ENCODE measurements around the gene RBBP8NL. TPM values are rescaled to one million over a fixed set of nuclear protein-coding genes. Genes with fewer than 3 reads are reported as not detected.

RBBP8NL gene
- total and polyA plus RNA-seq, 9 of the 15 experiments (the other 6 are each of a cell fraction or from before 2014, with no cell fraction given) = not detected

DNA sequence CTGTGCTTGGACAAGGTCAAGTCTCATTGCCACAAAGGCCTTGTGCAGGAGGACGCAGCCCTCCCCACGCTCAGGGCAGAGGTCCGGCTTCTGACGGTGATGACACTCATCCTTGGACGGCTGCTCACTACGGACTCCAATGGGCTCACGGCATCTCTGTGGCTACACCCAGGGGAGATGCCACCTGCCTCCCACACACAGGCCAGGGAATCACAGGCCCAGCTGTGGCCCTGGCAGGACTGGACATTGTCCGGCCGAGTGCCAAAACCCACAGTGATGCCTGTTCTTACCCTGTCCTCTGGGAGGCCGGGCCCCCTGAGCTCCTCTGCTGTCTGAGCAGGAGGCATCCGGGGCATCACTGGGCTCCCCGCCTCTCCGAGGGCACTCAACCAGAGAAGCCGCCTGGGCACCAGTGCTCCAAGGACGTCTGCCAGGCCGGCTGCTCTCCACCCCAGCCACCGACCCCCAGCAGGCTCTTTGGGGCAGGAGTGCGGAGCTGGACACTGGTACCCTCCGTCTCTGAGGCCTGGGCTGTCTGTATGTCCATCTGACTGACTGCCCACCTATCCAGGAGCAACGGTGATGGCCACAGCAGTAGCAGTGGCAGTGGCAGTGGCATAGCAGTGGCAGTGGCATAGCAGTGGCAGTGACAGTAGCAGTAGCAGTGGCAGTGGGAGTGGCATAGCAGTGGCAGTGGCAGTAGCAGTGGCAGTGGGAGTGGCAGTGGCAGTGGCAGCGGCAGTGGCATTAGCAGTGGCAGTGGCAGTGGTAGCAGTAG, 1.9 kb downstream of the RBBP8NL start (continued):
- TF ChIP-seq, protein P1, sequence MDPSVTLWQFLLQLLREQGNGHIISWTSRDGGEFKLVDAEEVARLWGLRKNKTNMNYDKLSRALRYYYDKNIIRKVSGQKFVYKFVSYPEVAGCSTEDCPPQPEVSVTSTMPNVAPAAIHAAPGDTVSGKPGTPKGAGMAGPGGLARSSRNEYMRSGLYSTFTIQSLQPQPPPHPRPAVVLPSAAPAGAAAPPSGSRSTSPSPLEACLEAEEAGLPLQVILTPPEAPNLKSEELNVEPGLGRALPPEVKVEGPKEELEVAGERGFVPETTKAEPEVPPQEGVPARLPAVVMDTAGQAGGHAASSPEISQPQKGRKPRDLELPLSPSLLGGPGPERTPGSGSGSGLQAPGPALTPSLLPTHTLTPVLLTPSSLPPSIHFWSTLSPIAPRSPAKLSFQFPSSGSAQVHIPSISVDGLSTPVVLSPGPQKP (CRISPR knock-in tag; IDR thresholded peaks at IDR 0.05) = no peak
- TF ChIP-seq ZNF212 (CRISPR knock-in tag; IDR thresholded peaks at IDR 0.05) = no peak
- no peak for TF ChIP-seq PML (IDR thresholded peaks at IDR 0.05; ENCODE audit: low read length)
- no peak for TF ChIP-seq SMC3 (conservative IDR thresholded peaks at IDR 0.05; ENCODE audit: insufficient read depth, low read depth, low read length)

DNA sequence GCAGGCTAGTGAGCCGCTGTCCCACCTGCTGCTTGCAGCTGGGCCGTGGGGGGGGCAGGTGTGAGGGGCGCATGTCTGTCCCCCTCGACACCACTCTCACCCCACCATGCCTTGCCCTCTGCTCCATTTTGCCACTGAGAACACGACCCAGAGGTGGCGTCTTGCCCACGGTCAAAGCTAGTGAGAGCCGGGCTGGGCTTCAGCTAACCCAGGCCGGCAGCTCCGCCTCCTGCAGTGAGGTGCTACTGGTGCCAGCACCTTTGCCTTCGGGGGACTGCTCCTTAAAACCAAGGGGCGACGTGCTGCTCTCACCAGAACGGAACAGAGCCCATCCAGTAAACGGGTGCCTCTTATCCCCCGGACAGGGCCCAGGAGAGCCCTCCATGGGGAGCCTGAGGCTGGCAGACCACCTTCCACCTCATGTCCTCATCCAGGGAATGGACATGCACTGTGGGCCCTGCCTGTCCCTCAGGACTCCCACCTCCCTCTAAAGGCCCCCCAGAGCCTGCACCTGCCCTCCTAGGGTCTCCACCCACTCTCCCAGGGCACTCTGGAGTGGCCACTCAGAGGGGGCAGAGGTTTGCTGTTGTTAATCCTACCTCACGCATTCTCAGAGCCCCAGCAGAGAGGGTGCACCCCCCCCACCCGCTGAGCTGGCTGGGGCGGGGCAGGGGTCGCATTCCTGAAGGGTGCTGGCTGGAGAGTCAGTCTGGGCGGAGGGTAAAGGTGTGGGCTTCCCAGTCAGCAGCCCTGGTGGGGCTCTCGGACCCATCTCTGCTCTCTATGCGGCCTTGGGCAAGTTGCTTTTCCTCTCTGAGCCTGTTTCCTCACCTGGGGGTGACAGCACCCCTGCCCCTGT, 2.9 kb downstream of the RBBP8NL start:
- H3K9me1 ChIP-seq (ENCODE audit: control insufficient read depth, insufficient read depth, low read length) = no peaks in the 10 kb centered on the region
- H3K4me2 ChIP-seq (ENCODE audit: insufficient read depth, low read length) = no peak overlapping the region
- FAIRE-seq (no peak), ATAC-seq (no peak), DNase-seq (ENCODE audit: extremely low read depth in 1 of 4, low spot score in 3 of 4) (no peak)
- intact Hi-C loops (cut with micrococcal nuclease) = no loop called here
- H3K9me3 ChIP-seq (replicated peaks; ENCODE audit: control insufficient read depth, insufficient read depth, low read depth, low read length) = no peaks in the 10 kb centered on the region
- H4K20me1 ChIP-seq (replicated peaks; ENCODE audit: control insufficient read depth, insufficient read depth, low read length) = 0 out of 2 replicates have a peak, but pooled peaks cover 6% of the 10 kb centered on the region
- no peak overlapping the region for H3K4me3 ChIP-seq
- TF ChIP-seq, protein P2, sequence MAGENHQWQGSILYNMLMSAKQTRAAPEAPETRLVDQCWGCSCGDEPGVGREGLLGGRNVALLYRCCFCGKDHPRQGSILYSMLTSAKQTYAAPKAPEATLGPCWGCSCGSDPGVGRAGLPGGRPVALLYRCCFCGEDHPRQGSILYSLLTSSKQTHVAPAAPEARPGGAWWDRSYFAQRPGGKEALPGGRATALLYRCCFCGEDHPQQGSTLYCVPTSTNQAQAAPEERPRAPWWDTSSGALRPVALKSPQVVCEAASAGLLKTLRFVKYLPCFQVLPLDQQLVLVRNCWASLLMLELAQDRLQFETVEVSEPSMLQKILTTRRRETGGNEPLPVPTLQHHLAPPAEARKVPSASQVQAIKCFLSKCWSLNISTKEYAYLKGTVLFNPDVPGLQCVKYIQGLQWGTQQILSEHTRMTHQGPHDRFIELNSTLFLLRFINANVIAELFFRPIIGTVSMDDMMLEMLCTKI (IDR thresholded peaks at IDR 0.05; ENCODE audit: partially characterized antibody) = no peak
- TF ChIP-seq CBX2 (IDR thresholded peaks at IDR 0.05; ENCODE audit: insufficient read depth, low read length, poor library complexity, severe bottlenecking) (no peak), NFIX (CRISPR knock-in tag; IDR thresholded peaks at IDR 0.05; ENCODE audit: low read depth) (no peak), ZNF143 (CRISPR knock-in tag; IDR thresholded peaks at IDR 0.05) (no peak), ZNF263 (CRISPR knock-in tag; IDR thresholded peaks at IDR 0.05; ENCODE audit: borderline replicate concordance) (no peak)
- TF ChIP-seq, protein P3, sequence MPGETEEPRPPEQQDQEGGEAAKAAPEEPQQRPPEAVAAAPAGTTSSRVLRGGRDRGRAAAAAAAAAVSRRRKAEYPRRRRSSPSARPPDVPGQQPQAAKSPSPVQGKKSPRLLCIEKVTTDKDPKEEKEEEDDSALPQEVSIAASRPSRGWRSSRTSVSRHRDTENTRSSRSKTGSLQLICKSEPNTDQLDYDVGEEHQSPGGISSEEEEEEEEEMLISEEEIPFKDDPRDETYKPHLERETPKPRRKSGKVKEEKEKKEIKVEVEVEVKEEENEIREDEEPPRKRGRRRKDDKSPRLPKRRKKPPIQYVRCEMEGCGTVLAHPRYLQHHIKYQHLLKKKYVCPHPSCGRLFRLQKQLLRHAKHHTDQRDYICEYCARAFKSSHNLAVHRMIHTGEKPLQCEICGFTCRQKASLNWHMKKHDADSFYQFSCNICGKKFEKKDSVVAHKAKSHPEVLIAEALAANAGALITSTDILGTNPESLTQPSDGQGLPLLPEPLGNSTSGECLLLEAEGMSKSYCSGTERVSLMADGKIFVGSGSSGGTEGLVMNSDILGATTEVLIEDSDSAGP (CRISPR knock-in tag; IDR thresholded peaks at IDR 0.05) = no peak
- H3K9ac ChIP-seq (ENCODE audit: insufficient read depth in 1 of 2, low read depth in 2 of 2, low read length in 2 of 2) = no peak overlapping the region
- H3K36me3 ChIP-seq (ENCODE audit: control insufficient read depth, insufficient read depth, low read length) = no peaks in the 10 kb centered on the region
- CTCF ChIA-PET (ENCODE audit: low intra/inter-chr PET ratio) = no interaction called here
- POLR2A ChIA-PET = no interaction called here
- in situ Hi-C loops (cut with MboI) = no loop called here
- H3K27me3 ChIP-seq (ENCODE audit: control insufficient read depth in 2 of 2, insufficient read depth in 2 of 2, low read length in 2 of 2) = peaks cover 5 to 54% of the 10 kb centered on the region in 2 experiments; a peak in 3 of 5 replicates
- no peak overlapping the region for H2AFZ ChIP-seq (ENCODE audit: low read depth, low read length)
- BruUV-seq (replicated peaks) = no TSS peak
- H3K4me1 ChIP-seq (replicated peaks in 1 of 2; ENCODE audit: control insufficient read depth in 2 of 2, insufficient read depth in 2 of 2, low read length in 2 of 2) = peaks cover 1 to 74% of the 10 kb centered on the region in 2 experiments; a peak in 4 of 5 replicates
- no peak overlapping the region for H3K27ac ChIP-seq (ENCODE audit: extremely low read depth, low read depth, low read length)
- no peaks in the 10 kb centered on the region for H3K79me2 ChIP-seq (ENCODE audit: control insufficient read depth, insufficient read depth, low read length)
- WGBS (ENCODE audit: insufficient coverage, low coverage, missing lambda C conversion rate) = 4% methylated on average over 18 of the region's 23 CpGs

Data from K562 (cell line).